GM21447 (cell line): ENCODE results near the gene COL5A3.
"Not testable (repeated sequence)": the region's sequence is repeated elsewhere in the genome, so short reads cannot be mapped to it uniquely, and the experiment has no call there.

Source experiments
- ATAC-seq: cut with Tn5 transposase; IDR thresholded peaks from one replicate; pipeline ENCODE4 v1.9.1; 2021; ENCODE audit not compliant: unreplicated experiment

Gene COL5A3

GRCh38 chr19:9939301-9939913 lies 70.9 kb downstream of the COL5A3 start:
- ATAC-seq: no peak

GRCh38 chr19:9937001-9937411 lies 73.3 kb downstream of the COL5A3 start:
- no peak for ATAC-seq

GRCh38 chr19:9936326-9937000 lies 73.8 kb downstream of the COL5A3 start, which contains the start of gene OLFM2:
TSS of gene OLFM2 (minus strand) at chr19:9936515. CDS start at chr19:9936366, 149 bp downstream.
- no peak for ATAC-seq

- no peak for ATAC-seq
These were observed 74.6 kb downstream of the COL5A3 start for GRCh38 chr19:9935506-9936325.

GRCh38 chr19:9934132-9934950 lies 76.0 kb downstream of the COL5A3 start:
- ATAC-seq: no peak

DNA sequence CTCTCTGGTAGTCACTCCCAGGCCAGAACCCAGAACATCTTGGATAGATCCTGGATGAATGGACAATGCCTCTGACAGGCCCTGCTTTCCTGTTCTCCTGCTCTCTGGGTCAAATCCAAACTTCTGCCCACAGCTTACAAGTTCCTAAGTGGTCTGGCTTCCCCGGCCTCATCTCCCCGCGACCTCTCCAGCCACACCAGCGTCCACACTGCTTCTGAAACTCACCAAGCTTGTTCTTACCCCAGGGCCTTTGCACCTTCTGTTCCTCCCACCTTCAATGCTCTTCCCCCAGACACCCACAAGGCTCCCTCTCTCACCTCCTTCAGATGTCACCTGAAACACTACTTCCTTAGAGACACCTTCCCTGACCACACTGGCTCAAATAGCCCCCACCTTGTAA lies 77.5 kb downstream of the COL5A3 start:
- no peak for ATAC-seq

DNA sequence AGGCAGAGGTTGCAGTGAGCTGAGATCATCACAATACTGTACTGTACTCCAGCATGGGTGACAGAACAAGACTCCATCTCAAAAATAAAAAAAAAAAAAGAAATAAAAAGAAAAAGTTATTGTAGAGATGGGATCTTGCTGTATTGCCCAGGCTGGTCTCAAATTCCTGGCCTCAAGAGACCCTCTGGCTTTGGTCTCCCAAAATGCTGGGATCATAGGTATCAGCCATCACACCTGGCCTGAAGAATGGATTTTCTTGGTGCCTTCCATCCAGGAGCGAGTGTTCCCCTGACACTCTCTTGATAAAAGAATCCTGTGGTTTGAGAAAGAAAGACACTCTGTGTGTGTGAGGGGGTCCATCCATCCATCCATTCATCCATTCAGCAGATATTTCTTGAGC lies 78.7 kb downstream of the COL5A3 start:
- ATAC-seq: no peak

DNA sequence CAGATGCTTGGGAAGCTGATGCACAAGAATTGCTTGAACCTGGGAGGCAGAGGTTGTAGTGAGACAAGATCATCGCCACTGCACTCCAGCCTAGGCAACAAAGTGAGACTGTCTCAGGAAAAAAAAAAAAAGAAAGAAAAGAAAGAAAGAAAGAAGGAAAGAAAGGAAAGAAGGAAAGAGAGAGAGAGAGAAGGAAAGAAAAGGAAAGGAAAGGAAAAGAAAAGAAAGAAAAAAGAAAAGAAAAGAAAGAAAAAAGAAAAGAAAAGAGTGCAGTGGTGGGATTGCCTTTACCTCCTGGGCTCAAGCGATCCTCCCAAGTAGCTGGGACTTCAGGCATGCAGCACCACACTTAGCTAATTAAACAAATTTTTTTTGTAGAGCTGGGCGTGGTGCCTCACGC lies 86.9 kb downstream of the COL5A3 start:
- no peak for ATAC-seq

DNA sequence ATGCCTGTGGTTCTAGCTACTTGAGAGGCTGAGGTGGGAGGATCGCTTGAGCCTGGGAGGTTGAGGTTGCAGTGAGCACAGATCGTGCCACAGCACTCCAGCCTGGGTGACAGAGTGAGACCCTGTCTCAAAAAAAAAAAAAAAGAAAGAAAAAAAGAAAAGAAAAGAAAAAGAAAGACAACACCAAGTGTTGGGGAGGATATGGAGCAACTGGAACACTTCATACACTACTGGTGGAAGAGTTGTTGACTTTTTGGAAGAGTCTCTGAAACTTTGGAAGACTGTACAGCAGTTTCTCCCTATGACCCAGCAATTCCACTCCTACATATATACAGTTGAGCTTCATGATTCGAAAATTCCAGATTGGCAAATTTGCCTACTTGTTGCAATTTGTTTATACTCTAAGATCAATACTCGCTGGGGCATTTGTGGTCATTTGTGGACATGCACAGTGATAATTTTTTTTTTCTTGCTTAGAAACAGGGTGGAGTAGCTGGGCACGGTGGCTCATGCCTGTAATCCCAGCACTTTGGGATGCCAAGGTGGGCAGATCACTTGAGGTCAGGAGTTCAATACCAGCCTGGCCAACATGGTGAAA lies 87.4 kb downstream of the COL5A3 start:
- not testable (repeated sequence) for ATAC-seq

GRCh38 chr19:9917321-9917720 lies 93.0 kb downstream of the COL5A3 start:
- no peak for ATAC-seq

DNA sequence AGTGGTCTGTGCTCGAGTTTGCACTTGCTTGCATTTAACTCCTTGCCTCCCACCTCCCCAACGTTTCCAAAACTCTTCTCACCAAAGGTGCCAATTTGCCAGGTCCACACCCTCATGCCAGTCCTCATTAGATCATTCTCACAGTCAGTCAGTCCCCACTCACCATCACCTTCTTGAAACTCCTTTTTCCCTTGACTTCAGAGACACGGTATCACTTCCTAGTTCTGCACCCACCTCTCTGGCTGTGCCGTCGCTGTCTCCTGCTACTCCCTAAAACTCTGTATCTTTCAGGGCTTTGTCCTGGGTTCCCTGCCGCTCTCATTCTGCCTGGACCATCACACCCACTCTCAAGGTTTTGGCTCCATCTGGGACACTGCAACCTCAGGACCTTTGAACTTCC lies 93.6 kb downstream of the COL5A3 start:
- no peak for ATAC-seq

GRCh38 chr19:9914315-9915207 lies 95.7 kb downstream of the COL5A3 start:
- ATAC-seq: no peak

DNA sequence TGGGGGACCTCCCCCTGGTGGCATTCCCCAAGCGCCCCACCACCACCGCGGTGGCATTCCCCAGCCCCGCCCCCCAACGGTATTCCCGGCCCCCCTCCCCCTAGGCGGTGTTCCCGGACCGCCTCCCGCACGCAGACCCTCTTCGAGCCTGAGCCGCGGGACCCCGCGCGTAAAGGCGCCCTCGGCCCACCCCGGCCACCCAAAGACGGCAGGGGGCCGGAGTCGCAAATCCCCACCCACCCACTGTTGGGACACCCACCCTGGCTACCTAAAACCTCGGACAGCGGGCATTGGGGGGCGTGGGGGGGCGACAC lies 96.3 kb downstream of the COL5A3 start:
- ATAC-seq: no peak

DNA sequence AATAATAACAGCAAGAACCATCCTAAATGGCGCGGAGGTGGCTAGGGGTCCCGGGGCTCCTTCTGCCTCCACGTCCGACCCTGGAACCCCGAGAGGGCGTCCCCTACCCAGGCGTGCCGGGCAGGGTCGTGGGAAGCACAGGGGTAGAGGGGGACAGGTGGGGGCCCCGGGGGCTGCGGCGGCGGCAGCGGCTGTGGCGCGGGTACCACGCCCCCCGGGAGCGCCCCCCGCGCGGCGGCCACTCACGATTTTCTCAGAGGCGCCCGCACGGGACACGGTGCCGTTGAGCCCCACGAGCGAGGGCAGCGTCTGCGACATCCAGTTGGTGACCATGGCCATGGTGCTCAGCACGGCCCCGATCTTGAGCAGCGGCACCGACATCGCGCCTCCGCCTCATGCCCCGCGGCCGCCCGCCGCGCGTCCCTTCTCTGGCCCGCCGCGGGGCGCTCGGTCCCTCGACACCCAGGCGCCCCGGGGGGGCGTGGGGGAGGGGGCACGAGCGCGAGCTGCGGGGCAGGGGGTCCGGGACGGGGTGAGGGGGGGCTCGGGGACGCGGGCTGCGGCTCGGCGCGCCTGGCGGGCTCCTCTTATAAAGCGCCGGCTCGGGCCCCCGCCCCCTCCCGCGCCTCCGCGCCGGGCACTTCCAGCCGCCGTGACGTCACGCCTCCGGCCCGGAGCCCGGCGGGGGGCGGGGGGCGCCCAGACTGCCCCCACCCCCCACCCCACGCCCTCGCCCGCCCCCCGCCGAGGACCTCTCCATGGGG lies 96.9 kb downstream of the COL5A3 start:
- no peak for ATAC-seq

GRCh38 chr19:9912551-9913236 lies 97.6 kb downstream of the COL5A3 start:
- no peak for ATAC-seq

DNA sequence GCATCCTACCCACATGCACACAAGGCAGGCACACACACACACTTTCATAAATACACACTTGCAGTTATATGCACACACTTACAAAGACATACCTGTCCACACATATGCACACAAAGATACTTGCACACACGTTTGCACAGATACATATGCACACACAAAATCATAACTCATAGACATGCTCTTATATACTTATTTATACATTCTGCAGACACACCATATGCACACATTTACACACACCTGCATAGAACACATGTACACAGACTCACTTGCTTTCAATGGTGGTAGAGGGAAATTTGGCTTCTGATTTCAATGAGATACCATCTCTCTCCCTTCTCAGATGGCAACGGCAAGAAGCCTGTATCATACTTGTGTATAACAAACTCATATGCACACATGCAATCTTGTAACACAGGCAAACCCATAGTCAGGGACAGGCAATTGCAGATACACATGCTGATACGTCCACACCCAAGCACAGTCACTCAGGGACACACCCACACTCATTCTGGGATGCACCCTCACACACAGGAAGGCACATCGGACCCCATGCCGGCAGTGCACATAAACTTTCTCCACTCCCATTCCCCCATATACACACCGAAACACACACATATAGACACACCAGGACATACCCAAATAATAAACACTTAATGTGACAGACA lies 98.6 kb downstream of the COL5A3 start:
- ATAC-seq: no peak

GRCh38 chr19:9910625-9911024 lies 99.7 kb downstream of the COL5A3 start:
- ATAC-seq: no peak
